ENCODE results near the gene MEIS1. TPM values are rescaled to one million over a fixed set of nuclear protein-coding genes. Genes with fewer than 3 reads are reported as not detected.

The MEIS1 gene
- total RNA-seq, 1 experiment from 2014 or later = 0.66 TPM

- Histone ChIP-seq H2BK12ac (ENCODE audit: insufficient read length, low read depth, low read length) (no peak overlapping the region), H3K9ac (ENCODE audit: extremely low read depth, insufficient read length, low read length) (no peak overlapping the region), H3K79me1 (ENCODE audit: insufficient read depth, low read depth, low read length, poor library complexity, severe bottlenecking) (no peaks in the 10 kb centered on the region), H4K8ac (replicated peaks; ENCODE audit: insufficient read length, low read depth, low read length) (no peak overlapping the region), H4K5ac (ENCODE audit: insufficient read length, low read depth, low read length) (no peak overlapping the region), H3K79me2 (ENCODE audit: insufficient read depth, low read length) (no peaks in the 10 kb centered on the region), H3K56ac (ENCODE audit: insufficient read length, low read depth, low read length) (no peak overlapping the region), H3K23ac (ENCODE audit: insufficient read length, low read depth, low read length) (no peak overlapping the region), H2BK120ac (ENCODE audit: low read depth, low read length, poor library complexity, severe bottlenecking) (no peak overlapping the region), H3K14ac (ENCODE audit: insufficient read depth, low read length) (no peak overlapping the region), H4K20me1 (ENCODE audit: control insufficient read depth, insufficient read depth, insufficient read length) (peaks cover 3% of the 10 kb centered on the region), H2BK15ac (ENCODE audit: low read depth, low read length) (no peak overlapping the region), H2AK5ac (ENCODE audit: insufficient read length, low read length) (no peak overlapping the region), H3K9me3 (ENCODE audit: control insufficient read depth, low read depth, low read length) (no peaks in the 10 kb centered on the region), H3K27ac (ENCODE audit: insufficient read length, low read depth, low read length) (no peak overlapping the region), H3K4me1 (ENCODE audit: insufficient read depth, low read length) (no peaks in the 10 kb centered on the region), H3K4ac (ENCODE audit: low read depth, low read length) (no peak overlapping the region), H3K27me3 (ENCODE audit: insufficient read depth, low read length) (no peaks in the 10 kb centered on the region), H3T11ph (ENCODE audit: low read length) (no peak overlapping the region), H3K4me2 (ENCODE audit: insufficient read depth, insufficient read length, low read length) (no peak overlapping the region), H2BK5ac (ENCODE audit: insufficient read length, low read length) (no peak overlapping the region), H3K23me2 (ENCODE audit: insufficient read length, low read depth, low read length, poor library complexity, severe bottlenecking) (no peaks in the 10 kb centered on the region), H3K18ac (ENCODE audit: insufficient read length, low read depth, low read length) (no peak overlapping the region), H4K91ac (ENCODE audit: insufficient read length, low read depth, low read length) (no peak overlapping the region), H2AFZ (ENCODE audit: low read length) (no peak overlapping the region), H2BK20ac (ENCODE audit: low read depth, low read length, poor library complexity, severe bottlenecking) (no peak overlapping the region)
- no peak for TF ChIP-seq CTCF (conservative IDR thresholded peaks at IDR 0.05)
- Mint-ChIP-seq H3K9me3 (no peaks in the 10 kb centered on the region), H3K27me3 (ENCODE audit: low read depth) (peaks cover 3% of the 10 kb centered on the region), H3K36me3 (ENCODE audit: insufficient read depth in 1 of 3, low read depth in 3 of 3) (no peaks in the 10 kb centered on the region), H3K27ac (no peak overlapping the region), H3K4me1 (no peaks in the 10 kb centered on the region), H3K4me3 (no peak overlapping the region)
- DNase-seq = no peak
- WGBS (ENCODE audit: extremely low coverage, insufficient read length, low lambda C conversion rate) = no CpG with 5 or more reads among the region's 6 CpGs
Observed at GRCh38 chr2:66461664-66462500, 27.0 kb downstream of the MEIS1 start.

All from H9 (cell line).